ENCODE data around the gene CDC25C.

DNA sequence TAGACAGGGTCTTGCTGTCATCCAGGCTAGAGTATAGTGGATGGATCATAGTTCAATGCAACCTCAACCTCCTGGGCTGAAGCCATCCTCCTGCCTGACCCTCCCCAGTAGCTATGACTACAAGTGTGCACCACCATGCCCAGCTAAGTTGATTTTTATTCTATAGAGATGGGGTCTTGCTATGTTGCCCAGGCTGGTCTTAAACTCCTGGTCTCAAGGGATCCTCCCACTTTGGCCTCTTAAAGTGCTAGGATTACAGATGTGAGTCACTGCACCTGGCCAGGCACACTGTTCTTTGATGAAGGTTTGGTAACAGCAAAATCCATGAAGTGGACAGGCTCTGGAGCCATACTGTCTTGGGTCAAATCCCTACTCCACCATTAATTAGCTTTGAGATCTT, 50.7 kb downstream of the CDC25C start:
- TF ChIP-seq, protein P1, sequence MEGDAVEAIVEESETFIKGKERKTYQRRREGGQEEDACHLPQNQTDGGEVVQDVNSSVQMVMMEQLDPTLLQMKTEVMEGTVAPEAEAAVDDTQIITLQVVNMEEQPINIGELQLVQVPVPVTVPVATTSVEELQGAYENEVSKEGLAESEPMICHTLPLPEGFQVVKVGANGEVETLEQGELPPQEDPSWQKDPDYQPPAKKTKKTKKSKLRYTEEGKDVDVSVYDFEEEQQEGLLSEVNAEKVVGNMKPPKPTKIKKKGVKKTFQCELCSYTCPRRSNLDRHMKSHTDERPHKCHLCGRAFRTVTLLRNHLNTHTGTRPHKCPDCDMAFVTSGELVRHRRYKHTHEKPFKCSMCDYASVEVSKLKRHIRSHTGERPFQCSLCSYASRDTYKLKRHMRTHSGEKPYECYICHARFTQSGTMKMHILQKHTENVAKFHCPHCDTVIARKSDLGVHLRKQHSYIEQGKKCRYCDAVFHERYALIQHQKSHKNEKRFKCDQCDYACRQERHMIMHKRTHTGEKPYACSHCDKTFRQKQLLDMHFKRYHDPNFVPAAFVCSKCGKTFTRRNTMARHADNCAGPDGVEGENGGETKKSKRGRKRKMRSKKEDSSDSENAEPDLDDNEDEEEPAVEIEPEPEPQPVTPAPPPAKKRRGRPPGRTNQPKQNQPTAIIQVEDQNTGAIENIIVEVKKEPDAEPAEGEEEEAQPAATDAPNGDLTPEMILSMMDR (conservative IDR thresholded peaks at IDR 0.05): no peak
- no peak for TF ChIP-seq EZH2 (IDR thresholded peaks at IDR 0.05; ENCODE audit: low read depth)

Data from PC-9 (cell line).